DND-41 (cell line): ENCODE data around the gene NYNRIN.

Experiments
- ATAC-seq: fragments of 200-7000 bp; cut with Tn5 transposase; 3 replicates; pipeline ENCODE4 v1.9.1; 2021; ENCODE audit warnings: low read depth; ENCODE audit not compliant: insufficient read depth
- DNase-seq: peaks from one replicate; pipeline ENCODE4 v3.0.0-alpha.2; 2020
- H2AFZ ChIP-seq: 2 replicates; pipeline ENCODE4 v1.6.0; 2012; ENCODE audit warnings: low read depth, low read length
- H3K27ac ChIP-seq: 2 replicates; pipeline ENCODE4 v1.5.1; 2012; ENCODE audit warnings: low read length, inconsistent platforms
- H3K27me3 ChIP-seq: fragments of 200-600 bp; sonication (generic); 2 replicates; pipeline ENCODE4 v1.6.0; 2012; ENCODE audit warnings: low read length, mild to moderate bottlenecking, inconsistent platforms; ENCODE audit not compliant: insufficient read depth, poor library complexity
- H3K36me3 ChIP-seq: 2 replicates; pipeline ENCODE4 v1.5.1; 2012; ENCODE audit warnings: low read length, inconsistent platforms; ENCODE audit not compliant: insufficient read depth
- H3K4me1 ChIP-seq: 2 replicates; pipeline ENCODE4 v1.5.1; 2012; ENCODE audit warnings: mild to moderate bottlenecking, low read length; ENCODE audit not compliant: insufficient read depth
- H3K4me2 ChIP-seq: 2 replicates; pipeline ENCODE4 v1.6.0; 2012; ENCODE audit warnings: mild to moderate bottlenecking, moderate library complexity, low read length, inconsistent platforms; ENCODE audit not compliant: insufficient read depth
- H3K4me3 ChIP-seq, 2 experiments: fragments of 200-600 bp in 1 of 2; shearing (Covaris generic) in 1 of 2; 2 replicates each; pipeline ENCODE4 v1.5.1; 2012 to 2016; ENCODE audit warnings: inconsistent platforms in 2 of 2, low read length in 2 of 2, mild to moderate bottlenecking in 2 of 2, low read depth in 1 of 2, moderate library complexity in 1 of 2
- H3K79me2 ChIP-seq: 2 replicates; pipeline ENCODE4 v1.6.0; 2012; ENCODE audit warnings: low read length, inconsistent platforms; ENCODE audit not compliant: insufficient read depth
- H3K9ac ChIP-seq: 2 replicates; pipeline ENCODE4 v1.6.0; 2012; ENCODE audit warnings: low read depth, mild to moderate bottlenecking, inconsistent platforms, low read length, moderate library complexity
- H3K9me3 ChIP-seq: 2 replicates; pipeline ENCODE4 v1.5.1; 2012; ENCODE audit warnings: low read length, moderate library complexity, mild to moderate bottlenecking, inconsistent platforms; ENCODE audit not compliant: insufficient read depth, severe bottlenecking
- H4K20me1 ChIP-seq: 2 replicates; pipeline ENCODE4 v1.6.0; 2012; ENCODE audit warnings: low read length; ENCODE audit not compliant: insufficient read depth
- CTCF ChIP-seq: IDR thresholded peaks from 2 replicates; pipeline ENCODE4 v1.5.1; 2012; ENCODE audit warnings: borderline replicate concordance, low read length, moderate library complexity, mild to moderate bottlenecking; ENCODE audit not compliant: poor library complexity, severe bottlenecking; ENCODE audit errors: extremely low read depth
- EZH2 ChIP-seq: IDR thresholded peaks from 3 replicates; pipeline ENCODE4 v1.6.1; 2012; ENCODE audit warnings: borderline replicate concordance, low read depth, mild to moderate bottlenecking, moderate library complexity, low read length, inconsistent platforms; ENCODE audit not compliant: severe bottlenecking

The NYNRIN gene

GRCh38 chr14:24465805-24466204 is 67.0 kb downstream of the NYNRIN start:
- H3K4me1 ChIP-seq, result peaks cover 4% of the 10 kb centered on the region; the same call in 1 of the 2 replicates
- ATAC-seq (no peak), DNase-seq (no peak)
- H3K4me3 ChIP-seq, result no peak overlapping the region
- H3K79me2 ChIP-seq, result no peaks in the 10 kb centered on the region
- no peaks in the 10 kb centered on the region for H3K36me3 ChIP-seq
- no peaks in the 10 kb centered on the region for H3K27me3 ChIP-seq
- no peak overlapping the region for H3K4me2 ChIP-seq
- H3K9ac ChIP-seq, result no peak overlapping the region
- TF ChIP-seq EZH2 (no peak), CTCF (no peak)
- no peak overlapping the region for H3K27ac ChIP-seq
- no peak overlapping the region for H2AFZ ChIP-seq
- H4K20me1 ChIP-seq, result no peaks in the 10 kb centered on the region
- no peaks in the 10 kb centered on the region for H3K9me3 ChIP-seq
